Measurements from ENCODE around the gene MED23. TPM values are rescaled to one million over a fixed set of nuclear protein-coding genes. Genes with fewer than 3 reads are reported as not detected.

The MED23 gene
- total RNA-seq, 2 donors from 2014 or later: 35.9 to 39.3 TPM

- Histone ChIP-seq H3K27ac (no peak overlapping the region), H3K4me3 (no peak overlapping the region), H3K9me3 (no peaks in the 10 kb centered on the region), H3K4me1 (replicated peaks) (no peaks in the 10 kb centered on the region), H3K36me3 (no peaks in the 10 kb centered on the region), H3K27me3 (replicated peaks; ENCODE audit: insufficient read depth) (no peaks in the 10 kb centered on the region)
- TF ChIP-seq CTCF (IDR thresholded peaks at IDR 0.05): no peak
- TF ChIP-seq POLR2AphosphoS5 (IDR thresholded peaks at IDR 0.05): no peak
- no peak for TF ChIP-seq POLR2A (IDR thresholded peaks at IDR 0.05)
- DNase-seq (ENCODE audit: low spot score): no peak
- intact Hi-C loops (cut with DNase I): no loop called here
- 87% methylated on average over 6 of the region's 6 CpGs for WGBS
Observed at GRCh38 chr6:131642565-131642964, 14.5 kb upstream of the MED23 start.

- no peak for TF ChIP-seq POLR2AphosphoS5 (IDR thresholded peaks at IDR 0.05)
- TF ChIP-seq POLR2A (IDR thresholded peaks at IDR 0.05): no peak
- TF ChIP-seq CTCF (IDR thresholded peaks at IDR 0.05): no peak
- H3K27ac ChIP-seq: no peak overlapping the region
- no peaks in the 10 kb centered on the region for H3K9me3 ChIP-seq
- 100% methylated on average over 1 of the region's 1 CpG for WGBS
- intact Hi-C loops (cut with DNase I): no loop called here
- no peaks in the 10 kb centered on the region for H3K36me3 ChIP-seq
- DNase-seq (ENCODE audit: low spot score): no peak
- no peak overlapping the region for H3K4me3 ChIP-seq
- H3K4me1 ChIP-seq (replicated peaks): no peaks in the 10 kb centered on the region
- H3K27me3 ChIP-seq (replicated peaks; ENCODE audit: insufficient read depth): no peaks in the 10 kb centered on the region
Observed at GRCh38 chr6:131641554-131641953, 13.5 kb upstream of the MED23 start.

- H3K27me3 ChIP-seq (replicated peaks; ENCODE audit: insufficient read depth): no peaks in the 10 kb centered on the region
- 89% methylated on average over 3 of the region's 3 CpGs for WGBS
Observed at GRCh38 chr6:131640576-131640975, 12.5 kb upstream of the MED23 start.

GRCh38 chr6:131640100-131640499, 12.1 kb upstream of the MED23 start:
- 61% methylated on average over 2 of the region's 2 CpGs for WGBS
- Histone ChIP-seq H3K27ac (no peak overlapping the region), H3K36me3 (no peaks in the 10 kb centered on the region), H3K4me1 (replicated peaks) (no peaks in the 10 kb centered on the region), H3K27me3 (replicated peaks; ENCODE audit: insufficient read depth) (no peaks in the 10 kb centered on the region), H3K9me3 (no peaks in the 10 kb centered on the region), H3K4me3 (no peak overlapping the region)
- intact Hi-C loops (cut with DNase I): no loop called here
- TF ChIP-seq POLR2AphosphoS5 (IDR thresholded peaks at IDR 0.05): no peak
- TF ChIP-seq POLR2A (IDR thresholded peaks at IDR 0.05): no peak
- TF ChIP-seq CTCF (IDR thresholded peaks at IDR 0.05): no peak
- no peak for DNase-seq (ENCODE audit: low spot score)

More at GRCh38 chr6:131640576-131640975, 12.5 kb upstream of the MED23 start:
- no peaks in the 10 kb centered on the region for H3K4me1 ChIP-seq (replicated peaks)
- no peak for TF ChIP-seq CTCF (IDR thresholded peaks at IDR 0.05)
- no peak for TF ChIP-seq POLR2AphosphoS5 (IDR thresholded peaks at IDR 0.05)
- TF ChIP-seq POLR2A (IDR thresholded peaks at IDR 0.05): no peak
- no peaks in the 10 kb centered on the region for H3K36me3 ChIP-seq
- intact Hi-C loops (cut with DNase I): no loop called here
- H3K27ac ChIP-seq: no peak overlapping the region
- DNase-seq (ENCODE audit: low spot score): no peak
- no peaks in the 10 kb centered on the region for H3K9me3 ChIP-seq
- no peak overlapping the region for H3K4me3 ChIP-seq

- H3K4me1 ChIP-seq (replicated peaks): no peaks in the 10 kb centered on the region
- H3K4me3 ChIP-seq: no peak overlapping the region
- H3K36me3 ChIP-seq: no peaks in the 10 kb centered on the region
- no peaks in the 10 kb centered on the region for H3K9me3 ChIP-seq
- no peak for DNase-seq (ENCODE audit: low spot score)
- no peaks in the 10 kb centered on the region for H3K27me3 ChIP-seq (replicated peaks; ENCODE audit: insufficient read depth)
- intact Hi-C loops (cut with DNase I): no loop called here
- 81% methylated on average over 2 of the region's 2 CpGs for WGBS
- TF ChIP-seq POLR2AphosphoS5 (IDR thresholded peaks at IDR 0.05): no peak
- no peak overlapping the region for H3K27ac ChIP-seq
Observed at GRCh38 chr6:131638013-131638412, 10.0 kb upstream of the MED23 start.
